GM12874 (cell line): Measurements from ENCODE around the gene GRIK5.

Experiments used
- TF ChIP-seq, protein P1 (sequence below): IDR thresholded peaks from 2 replicates; pipeline ENCODE4 v1.5.1; 2011; ENCODE audit warnings: low read depth, mild to moderate bottlenecking, control low read depth, low read length, moderate library complexity; ENCODE audit not compliant: insufficient read depth

The GRIK5 gene

DNA sequence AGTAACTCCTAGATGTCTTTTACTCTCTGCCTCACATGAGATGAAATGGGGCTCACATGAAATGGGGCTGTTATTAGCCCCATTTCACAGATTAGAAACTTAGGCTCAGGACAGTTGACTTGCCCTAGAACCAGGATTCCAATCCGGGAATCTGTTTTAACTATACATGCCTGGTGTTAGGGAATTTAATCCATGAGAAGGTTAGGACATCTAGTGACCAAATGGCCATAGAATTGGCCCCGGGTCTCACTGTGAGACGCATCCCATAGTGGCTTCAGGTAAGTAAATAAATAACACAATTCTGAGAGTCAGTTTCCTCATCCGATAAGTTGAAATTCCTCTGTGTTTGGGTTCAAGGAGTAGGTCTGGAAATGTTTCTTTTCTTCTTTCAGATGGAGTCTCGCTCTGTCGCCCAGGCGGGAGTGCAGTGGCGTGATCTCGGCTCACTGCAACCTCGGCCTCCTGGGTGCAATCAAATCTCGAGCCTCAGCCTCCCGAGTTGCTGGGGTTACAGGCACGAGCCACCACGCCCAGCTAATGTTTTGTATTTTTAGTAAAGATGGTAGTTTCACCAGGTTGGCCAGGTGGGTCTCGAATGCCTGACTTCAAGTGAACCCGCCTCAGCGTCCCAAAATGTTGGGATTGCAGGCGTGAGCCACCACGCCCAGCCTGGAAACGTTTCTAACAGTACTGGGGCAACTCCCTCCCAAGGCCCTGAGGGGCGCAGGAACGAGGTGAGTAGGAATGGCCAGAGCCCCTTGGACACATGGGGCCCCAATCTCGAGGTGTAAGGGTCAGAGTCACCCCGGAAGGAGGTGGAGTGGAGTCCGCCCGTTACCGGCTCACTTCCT is 4.7 kb upstream of the GRIK5 start:
- TF ChIP-seq, protein P1, sequence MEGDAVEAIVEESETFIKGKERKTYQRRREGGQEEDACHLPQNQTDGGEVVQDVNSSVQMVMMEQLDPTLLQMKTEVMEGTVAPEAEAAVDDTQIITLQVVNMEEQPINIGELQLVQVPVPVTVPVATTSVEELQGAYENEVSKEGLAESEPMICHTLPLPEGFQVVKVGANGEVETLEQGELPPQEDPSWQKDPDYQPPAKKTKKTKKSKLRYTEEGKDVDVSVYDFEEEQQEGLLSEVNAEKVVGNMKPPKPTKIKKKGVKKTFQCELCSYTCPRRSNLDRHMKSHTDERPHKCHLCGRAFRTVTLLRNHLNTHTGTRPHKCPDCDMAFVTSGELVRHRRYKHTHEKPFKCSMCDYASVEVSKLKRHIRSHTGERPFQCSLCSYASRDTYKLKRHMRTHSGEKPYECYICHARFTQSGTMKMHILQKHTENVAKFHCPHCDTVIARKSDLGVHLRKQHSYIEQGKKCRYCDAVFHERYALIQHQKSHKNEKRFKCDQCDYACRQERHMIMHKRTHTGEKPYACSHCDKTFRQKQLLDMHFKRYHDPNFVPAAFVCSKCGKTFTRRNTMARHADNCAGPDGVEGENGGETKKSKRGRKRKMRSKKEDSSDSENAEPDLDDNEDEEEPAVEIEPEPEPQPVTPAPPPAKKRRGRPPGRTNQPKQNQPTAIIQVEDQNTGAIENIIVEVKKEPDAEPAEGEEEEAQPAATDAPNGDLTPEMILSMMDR: no peak

DNA sequence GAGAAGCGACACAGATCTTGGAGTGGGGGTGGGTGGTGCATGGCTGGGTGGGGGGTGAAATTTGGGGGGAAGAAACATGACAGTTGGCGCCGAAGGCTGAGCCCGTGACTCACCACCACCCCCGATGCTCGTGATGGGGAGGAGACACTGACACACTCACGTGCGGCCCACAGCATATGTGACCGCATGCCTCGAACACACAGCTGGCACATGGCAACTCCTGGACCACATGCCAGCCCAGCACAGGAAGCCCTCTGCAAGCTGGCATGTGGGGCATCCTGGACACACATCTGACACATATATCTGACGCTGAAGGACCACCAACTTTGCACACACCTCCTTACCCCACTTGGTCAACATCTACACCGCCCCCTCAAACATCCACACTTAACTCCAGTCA is 1.2 kb upstream of the GRIK5 start:
- TF ChIP-seq, protein P1: no peak

DNA sequence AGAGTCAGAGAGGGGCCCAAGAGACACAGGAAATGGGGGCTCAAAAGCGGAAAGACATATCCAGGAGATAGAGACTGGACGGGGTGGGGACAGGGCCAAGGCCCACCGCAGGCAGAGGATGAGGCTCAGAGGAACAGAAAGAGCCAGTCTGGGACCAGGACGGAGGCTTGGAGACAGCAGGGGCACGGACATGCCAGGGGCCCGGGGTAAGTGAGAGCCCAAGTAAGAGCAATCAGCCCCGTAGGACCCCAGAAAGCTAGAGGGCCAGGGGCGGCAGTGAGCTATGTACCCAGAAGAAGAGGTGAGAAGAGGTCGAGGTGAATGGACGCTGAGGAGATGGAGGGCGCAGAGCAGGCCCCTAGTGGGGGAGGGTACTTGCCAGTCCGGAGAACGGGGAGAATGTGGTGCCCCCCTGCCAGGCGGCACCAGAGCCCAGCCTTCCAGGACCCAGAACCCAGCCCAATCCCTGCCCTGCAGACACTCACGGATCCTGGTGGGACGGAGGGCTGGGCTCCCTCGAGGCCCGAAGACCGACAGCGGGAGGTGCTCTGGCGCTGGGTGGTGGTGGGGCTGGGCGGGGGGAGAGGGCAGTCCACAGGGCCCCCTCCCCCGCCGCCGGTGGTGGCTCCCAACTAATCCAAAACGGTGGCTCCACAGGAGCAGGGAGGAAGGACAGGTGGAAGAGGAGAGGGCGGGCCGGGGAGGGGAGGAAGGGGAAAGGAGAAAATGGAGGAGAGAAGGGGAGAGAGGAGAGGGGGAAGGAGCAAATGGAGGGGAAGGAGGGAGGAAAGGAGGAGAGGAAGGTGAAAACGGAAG is 1.0 kb downstream of the GRIK5 start:
- TF ChIP-seq, protein P1: no peak

DNA sequence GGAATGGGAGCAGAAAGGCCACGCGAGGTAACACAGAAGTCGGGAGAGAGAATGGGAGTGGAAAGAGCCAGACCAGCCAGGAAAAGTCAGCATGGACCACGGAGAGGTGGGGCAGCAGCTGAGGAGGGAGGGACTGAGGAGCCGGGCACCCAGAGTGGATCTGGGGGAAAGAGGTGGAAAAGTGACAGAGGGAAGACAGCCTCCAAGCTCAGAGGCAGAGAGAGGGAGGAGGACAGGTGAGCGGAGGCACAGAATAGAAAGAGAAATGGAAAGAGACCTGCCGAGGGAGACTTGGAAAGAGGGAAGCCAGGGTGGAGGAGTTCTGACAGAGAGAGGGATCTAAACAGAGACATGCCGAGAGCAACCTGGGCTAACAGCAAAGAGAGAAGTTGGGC is 1.6 kb downstream of the GRIK5 start:
- TF ChIP-seq, protein P1: no peak

DNA sequence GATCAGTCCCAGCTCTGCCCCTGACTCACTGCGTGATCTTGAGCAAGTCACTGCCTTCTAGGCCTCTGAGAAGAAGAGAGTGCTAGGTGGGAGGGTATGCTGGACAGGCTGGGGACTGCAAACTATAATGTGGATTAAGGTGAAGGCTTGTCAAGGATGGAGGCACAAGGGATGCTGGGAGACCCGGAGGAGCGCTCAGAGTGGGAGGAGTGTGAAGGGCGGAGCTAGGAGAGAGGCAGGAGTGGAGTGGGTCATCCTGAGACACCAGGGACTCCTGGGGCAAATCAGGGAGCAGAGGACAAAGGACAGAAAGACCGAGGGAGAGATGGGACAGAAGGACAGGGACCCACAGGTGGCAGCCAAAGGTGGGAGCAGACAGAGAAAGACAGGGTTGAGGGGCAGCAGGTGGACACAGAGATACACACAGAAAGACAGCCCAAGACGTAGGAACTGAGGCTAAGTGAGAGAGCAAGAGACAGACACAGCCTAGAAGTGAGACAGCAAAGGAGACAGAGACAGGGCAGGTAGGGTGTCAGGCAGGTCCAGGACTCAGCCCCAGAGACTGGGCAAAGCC is 2.6 kb downstream of the GRIK5 start:
- TF ChIP-seq, protein P1: no peak

DNA sequence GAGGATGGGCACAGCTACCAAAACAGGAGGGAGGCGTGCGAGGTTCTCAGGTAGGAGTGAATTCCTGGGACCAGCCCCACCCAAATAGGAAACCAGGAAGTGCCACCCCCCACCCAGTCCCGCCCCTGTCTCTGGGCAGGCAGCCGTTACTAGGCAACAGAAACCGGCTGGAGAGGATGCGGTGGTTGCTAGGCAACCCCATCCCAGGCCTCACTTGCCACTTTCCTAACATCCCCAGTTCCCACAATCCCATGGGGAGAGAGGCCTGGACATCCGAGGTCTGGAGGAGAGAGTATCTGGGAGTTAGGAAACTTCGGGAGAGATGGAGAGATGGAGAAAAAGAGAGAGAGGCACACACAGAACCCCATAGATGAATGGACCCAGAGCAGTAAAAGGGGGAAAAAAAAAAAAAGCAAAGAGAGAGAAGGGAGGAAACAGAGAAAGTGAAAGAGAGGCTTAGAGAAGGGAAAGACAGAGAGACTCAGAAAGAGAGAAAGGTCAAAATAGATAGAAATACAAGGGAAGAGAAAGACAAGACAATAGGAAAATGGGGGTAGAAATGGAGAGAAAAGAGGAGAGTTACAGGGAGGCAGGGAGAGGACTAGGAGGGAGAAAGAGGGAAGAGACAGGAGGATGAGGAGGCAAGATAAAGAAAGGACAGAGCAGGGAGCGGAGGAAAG is 3.8 kb downstream of the GRIK5 start:
- TF ChIP-seq, protein P1: no peak

DNA sequence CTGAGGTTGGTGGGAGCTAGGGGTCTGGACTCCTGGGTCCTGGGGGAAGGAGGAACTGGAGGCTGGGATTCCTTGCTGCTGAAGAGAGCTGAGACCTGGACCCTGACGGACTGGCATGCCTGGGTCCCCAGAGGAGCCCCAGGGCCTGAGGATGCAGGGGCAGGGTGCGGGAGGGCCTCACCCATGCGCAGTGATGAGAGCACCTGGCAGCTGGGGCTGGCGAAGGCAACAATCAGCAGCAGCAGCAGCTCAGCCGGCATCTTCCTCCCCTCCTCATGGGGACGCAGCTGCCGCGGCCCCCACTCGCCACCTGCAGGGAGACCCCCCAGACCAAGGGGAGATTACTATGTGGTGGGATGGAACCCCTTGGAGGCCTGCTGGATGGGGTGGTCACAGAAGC is 4.5 kb downstream of the GRIK5 start:
- TF ChIP-seq, protein P1: no peak
